ENCODE data around the gene DGKE.

The DGKE gene

DNA sequence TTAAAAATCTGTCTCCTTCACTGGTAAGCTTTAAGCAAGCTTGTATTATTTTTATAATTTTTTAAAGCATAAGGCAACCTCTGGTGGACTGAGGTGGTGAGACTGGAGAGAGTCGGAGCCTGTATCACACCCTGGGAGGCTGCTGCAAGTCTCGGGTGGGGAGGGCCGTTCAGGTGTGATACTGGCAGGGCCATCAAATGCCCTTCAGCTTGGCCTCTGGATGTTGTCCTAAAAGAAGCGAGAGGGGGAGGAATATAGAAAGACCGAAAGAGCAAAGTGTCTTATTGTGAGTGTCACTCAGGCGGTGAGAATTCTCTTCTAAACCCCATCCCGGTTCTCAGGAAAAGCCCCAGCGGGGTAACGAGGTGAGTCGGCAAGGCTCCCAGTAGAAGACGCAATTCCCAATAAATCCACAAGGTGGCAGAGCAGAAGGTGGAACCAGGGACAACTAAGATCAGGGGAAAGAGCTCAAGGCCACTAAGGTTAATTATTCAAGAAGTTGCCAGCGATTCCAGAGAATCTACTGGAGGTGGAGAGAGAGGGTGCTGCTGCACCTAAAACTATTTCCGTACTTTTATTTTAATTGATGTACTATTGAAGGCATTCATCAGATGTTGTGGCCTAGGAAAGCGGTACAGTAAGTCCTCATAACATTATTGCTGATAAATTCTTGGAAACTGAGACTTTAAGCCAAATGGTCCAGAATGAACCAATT lies 14.4 kb upstream of the DGKE start:
- no peak overlapping the region for H3K4me3 ChIP-seq (ENCODE audit: low read depth, low read length)
- TF ChIP-seq, protein P1, sequence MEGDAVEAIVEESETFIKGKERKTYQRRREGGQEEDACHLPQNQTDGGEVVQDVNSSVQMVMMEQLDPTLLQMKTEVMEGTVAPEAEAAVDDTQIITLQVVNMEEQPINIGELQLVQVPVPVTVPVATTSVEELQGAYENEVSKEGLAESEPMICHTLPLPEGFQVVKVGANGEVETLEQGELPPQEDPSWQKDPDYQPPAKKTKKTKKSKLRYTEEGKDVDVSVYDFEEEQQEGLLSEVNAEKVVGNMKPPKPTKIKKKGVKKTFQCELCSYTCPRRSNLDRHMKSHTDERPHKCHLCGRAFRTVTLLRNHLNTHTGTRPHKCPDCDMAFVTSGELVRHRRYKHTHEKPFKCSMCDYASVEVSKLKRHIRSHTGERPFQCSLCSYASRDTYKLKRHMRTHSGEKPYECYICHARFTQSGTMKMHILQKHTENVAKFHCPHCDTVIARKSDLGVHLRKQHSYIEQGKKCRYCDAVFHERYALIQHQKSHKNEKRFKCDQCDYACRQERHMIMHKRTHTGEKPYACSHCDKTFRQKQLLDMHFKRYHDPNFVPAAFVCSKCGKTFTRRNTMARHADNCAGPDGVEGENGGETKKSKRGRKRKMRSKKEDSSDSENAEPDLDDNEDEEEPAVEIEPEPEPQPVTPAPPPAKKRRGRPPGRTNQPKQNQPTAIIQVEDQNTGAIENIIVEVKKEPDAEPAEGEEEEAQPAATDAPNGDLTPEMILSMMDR (IDR thresholded peaks at IDR 0.05; ENCODE audit: low read depth, low read length) = peak; percentile 82
- in situ Hi-C loops (cut with HindIII; ENCODE audit: low sequenced_read_pairs) = no loop called here
- peak; percentile 67 for DNase-seq (ENCODE audit: low read depth, low spot score)

DNA sequence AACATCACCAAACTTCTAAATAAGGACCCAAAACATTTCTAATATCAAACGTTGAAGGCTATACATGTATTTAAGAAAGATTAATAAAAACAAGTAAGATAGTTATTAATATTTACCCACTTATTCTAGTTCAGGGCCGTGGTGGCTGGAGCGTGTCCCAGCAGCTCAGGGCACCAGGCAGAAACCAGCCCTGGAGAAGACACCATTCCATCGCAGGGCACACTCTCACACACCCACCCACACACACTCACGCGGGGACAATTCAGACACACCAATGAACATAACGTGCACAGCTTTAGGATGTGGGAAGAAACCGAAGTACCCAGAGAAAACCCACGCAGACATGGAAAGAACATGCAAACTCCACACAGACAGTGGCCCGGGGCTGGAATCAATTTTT lies 13.7 kb upstream of the DGKE start:
- in situ Hi-C loops (cut with HindIII; ENCODE audit: low sequenced_read_pairs) = no loop called here
- TF ChIP-seq, protein P1 (IDR thresholded peaks at IDR 0.05; ENCODE audit: low read depth, low read length) = no peak
- no peak for DNase-seq (ENCODE audit: low read depth, low spot score)
- no peak overlapping the region for H3K4me3 ChIP-seq (ENCODE audit: low read depth, low read length)

DNA sequence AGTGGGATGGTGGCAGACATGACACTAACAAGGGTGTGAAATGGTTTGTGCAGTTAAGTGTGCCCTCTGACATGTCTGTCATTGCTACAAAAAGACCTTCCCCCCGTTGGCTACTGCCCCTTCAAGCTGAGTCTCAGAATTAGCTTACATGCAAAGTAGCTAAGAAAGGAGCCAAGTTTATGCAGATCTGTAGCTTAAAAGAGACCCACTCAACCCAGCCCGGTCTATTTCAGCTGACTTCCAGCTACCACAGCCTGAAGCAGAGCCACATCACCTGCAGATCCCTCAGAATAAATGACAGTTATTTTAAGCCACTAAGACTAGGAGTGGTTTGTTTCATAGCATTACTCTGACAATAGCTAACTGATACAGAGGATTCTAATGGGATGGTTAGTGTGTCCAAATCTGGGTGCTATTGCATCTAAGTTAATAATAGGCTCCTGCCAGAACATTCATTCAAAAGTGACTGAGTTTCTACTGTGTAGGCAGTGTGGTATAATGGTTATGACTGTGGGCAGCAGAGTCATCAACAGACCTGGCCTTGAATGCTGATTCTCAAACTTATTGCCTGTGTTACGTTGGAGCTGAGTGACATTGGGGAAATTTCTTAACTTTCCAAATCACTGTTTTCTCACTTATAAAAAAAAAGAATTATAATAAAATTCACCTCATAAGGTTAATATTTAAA lies 12.0 kb upstream of the DGKE start:
- H3K4me3 ChIP-seq (ENCODE audit: low read depth, low read length) = no peak overlapping the region
- TF ChIP-seq, protein P1 (IDR thresholded peaks at IDR 0.05; ENCODE audit: low read depth, low read length) = no peak
- in situ Hi-C loops (cut with HindIII; ENCODE audit: low sequenced_read_pairs) = no loop called here
- DNase-seq (ENCODE audit: low read depth, low spot score) = no peak

DNA sequence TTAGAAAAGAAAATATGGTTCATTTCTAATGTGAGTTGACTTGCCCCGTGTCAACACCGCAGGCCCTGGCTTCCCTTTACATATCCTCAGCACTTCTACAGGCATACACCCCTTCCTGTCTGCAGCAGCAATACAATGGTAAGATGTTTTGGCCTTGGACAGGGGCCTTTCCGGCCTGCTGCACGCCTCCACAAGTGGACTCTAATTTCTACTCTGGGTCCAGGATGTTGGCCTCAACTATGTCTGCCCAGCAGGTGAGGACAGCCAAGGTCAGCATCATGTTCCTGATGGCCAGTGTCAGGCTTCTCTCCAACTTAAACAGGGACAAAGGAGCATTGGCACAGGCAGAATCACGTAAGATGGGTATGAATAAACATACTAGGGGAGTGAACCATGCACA lies 11.2 kb upstream of the DGKE start:
- H3K4me3 ChIP-seq (ENCODE audit: low read depth, low read length) = no peak overlapping the region
- no peak for DNase-seq (ENCODE audit: low read depth, low spot score)
- in situ Hi-C loops (cut with HindIII; ENCODE audit: low sequenced_read_pairs) = no loop called here
- TF ChIP-seq, protein P1 (IDR thresholded peaks at IDR 0.05; ENCODE audit: low read depth, low read length) = no peak

DNA sequence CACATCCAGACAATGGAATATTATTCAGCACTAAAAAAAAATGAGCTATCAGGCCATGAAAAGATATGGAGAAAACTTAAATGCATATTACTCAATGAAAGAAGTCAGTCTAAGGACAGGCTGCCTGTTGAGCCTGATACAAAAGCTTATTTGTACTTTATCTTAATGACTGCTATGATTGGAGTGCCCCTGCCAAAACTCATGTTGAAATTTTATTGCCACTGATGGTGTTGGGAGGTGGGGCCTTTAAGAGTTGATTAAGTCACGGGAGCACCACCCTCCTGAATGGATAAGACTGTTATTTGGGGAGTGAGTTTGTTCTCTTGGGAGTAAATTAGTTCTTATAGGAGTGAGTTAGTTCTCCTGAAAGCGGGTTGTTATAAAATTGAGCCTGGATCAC lies 10.1 kb upstream of the DGKE start:
- TF ChIP-seq, protein P1 (IDR thresholded peaks at IDR 0.05; ENCODE audit: low read depth, low read length) = no peak
- DNase-seq (ENCODE audit: low read depth, low spot score) = no peak
- no peak overlapping the region for H3K4me3 ChIP-seq (ENCODE audit: low read depth, low read length)
- in situ Hi-C loops (cut with HindIII; ENCODE audit: low sequenced_read_pairs) = no loop called here

DNA sequence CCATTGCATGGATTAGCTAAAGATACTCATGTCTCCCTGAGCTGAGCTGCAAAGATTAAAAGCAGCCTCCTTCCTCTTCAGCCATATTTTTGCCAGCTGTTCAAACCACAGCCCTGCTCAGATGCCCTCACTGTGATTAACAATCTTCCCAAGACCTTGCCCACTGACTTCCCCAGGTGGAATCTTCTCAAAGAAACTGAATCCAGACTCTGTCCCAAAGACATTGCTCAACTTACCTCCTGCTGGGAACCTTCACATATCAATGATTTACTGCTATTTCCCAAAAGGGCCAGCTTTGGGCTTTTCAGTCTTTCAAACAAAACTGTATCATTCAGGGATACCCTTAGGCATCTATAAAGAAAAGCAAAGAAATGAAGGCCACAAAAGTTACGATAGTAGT lies 9.4 kb upstream of the DGKE start:
- no peak overlapping the region for H3K4me3 ChIP-seq (ENCODE audit: low read depth, low read length)
- TF ChIP-seq, protein P1 (IDR thresholded peaks at IDR 0.05; ENCODE audit: low read depth, low read length) = no peak
- DNase-seq (ENCODE audit: low read depth, low spot score) = no peak
- in situ Hi-C loops (cut with HindIII; ENCODE audit: low sequenced_read_pairs) = no loop called here
